ENCODE results near the gene CELF2. TPM values are rescaled to one million over a fixed set of nuclear protein-coding genes. Genes with fewer than 3 reads are reported as not detected.

The CELF2 gene
- total and polyA plus RNA-seq, 2 of the 4 experiments (the other 2 are of a cell fraction) = 3.5 to 6.6 TPM

- H4K91ac ChIP-seq (ENCODE audit: insufficient read depth, low read depth, low read length) = no peak overlapping the region
- no peak overlapping the region for H2AK5ac ChIP-seq (ENCODE audit: low read depth, low read length)
- no peak overlapping the region for H2BK20ac ChIP-seq (ENCODE audit: low read depth, low read length)
- H3K27me3 ChIP-seq (ENCODE audit: control insufficient read depth, insufficient read depth, low read length) = peaks cover 3% of the 10 kb centered on the region
- H3K18ac ChIP-seq (ENCODE audit: low read depth, low read length) = no peak overlapping the region
- no peak overlapping the region for H2BK120ac ChIP-seq (ENCODE audit: low read depth, low read length)
- no peak for TF ChIP-seq MAFK (IDR thresholded peaks at IDR 0.05; ENCODE audit: low read depth, low read length)
- TF ChIP-seq USF2 (IDR thresholded peaks at IDR 0.05; ENCODE audit: low read depth, low read length) = no peak
- no peak for TF ChIP-seq CHD1 (IDR thresholded peaks at IDR 0.05; ENCODE audit: low read depth, low read length)
- TF ChIP-seq SMC3 (IDR thresholded peaks at IDR 0.05; ENCODE audit: low read depth, low read length) = no peak
- TF ChIP-seq RCOR1 (IDR thresholded peaks at IDR 0.05; ENCODE audit: insufficient replicate concordance, low read length) = no peak
- TF ChIP-seq CEBPB (IDR thresholded peaks at IDR 0.05; ENCODE audit: low read depth, low read length) = no peak
- TF ChIP-seq POLR2A (IDR thresholded peaks at IDR 0.05; ENCODE audit: low read depth, low read length) = no peak
- TF ChIP-seq NFE2L2 (IDR thresholded peaks at IDR 0.05; ENCODE audit: low read depth, low read length) = no peak
- no peak overlapping the region for H3K56ac ChIP-seq (ENCODE audit: extremely low read depth, insufficient read depth, low read length)
- POLR2A ChIA-PET (ENCODE audit: unreplicated experiment) = no interaction called here
- no peak overlapping the region for H3K4me3 ChIP-seq (ENCODE audit: insufficient read depth, low read depth, low read length)
- no peaks in the 10 kb centered on the region for H3K4me1 ChIP-seq (ENCODE audit: control insufficient read depth, insufficient read depth, low read length)
- no TSS peak for BruUV-seq (replicated peaks)
- no peaks in the 10 kb centered on the region for H3K9me1 ChIP-seq (ENCODE audit: insufficient read depth, low read length)
- H3K4me2 ChIP-seq (ENCODE audit: low read depth, low read length) = no peak overlapping the region
- H3K23ac ChIP-seq (ENCODE audit: low read depth, low read length) = no peak overlapping the region
- DNase-seq = no peak
- no peaks in the 10 kb centered on the region for H3K36me3 ChIP-seq (ENCODE audit: control insufficient read depth, insufficient read depth, low read length)
- no peaks in the 10 kb centered on the region for H4K20me1 ChIP-seq (ENCODE audit: insufficient read depth, low read length)
- H2BK15ac ChIP-seq (ENCODE audit: low read depth, low read length) = no peak overlapping the region
- H4K8ac ChIP-seq (ENCODE audit: low read depth in 2 of 2, low read length in 2 of 2) = no peak overlapping the region
- WGBS, 2 experiments (ENCODE audit: extremely low coverage in 2 of 2, insufficient read length in 1 of 2) = no CpG with 5 or more reads among the region's 3 CpGs
- no peak overlapping the region for H3K27ac ChIP-seq (ENCODE audit: insufficient read depth, low read length)
- no peak overlapping the region for H4K5ac ChIP-seq (ENCODE audit: low read depth, low read length)
- H2AFZ ChIP-seq (replicated peaks; ENCODE audit: low read length, poor library complexity) = no peak overlapping the region
- intact Hi-C loops (cut with micrococcal nuclease) = no loop called here
- no peak overlapping the region for H2AK9ac ChIP-seq (replicated peaks; ENCODE audit: low read depth, low read length, poor library complexity)
- H3K14ac ChIP-seq (replicated peaks; ENCODE audit: low read depth, low read length) = no peak overlapping the region
- dilution Hi-C loops (cut with HindIII; ENCODE audit: low sequenced_read_pairs, unreplicated experiment) = no loop called here
- ATAC-seq (ENCODE audit: low read depth) = no peak
- no peaks in the 10 kb centered on the region for H3K9me3 ChIP-seq (ENCODE audit: control insufficient read depth, insufficient read depth, low read length)
- H3K79me1 ChIP-seq (ENCODE audit: low read depth in 1 of 2, low read length in 2 of 2) = no peaks in the 10 kb centered on the region
- in situ Hi-C loops (cut with MboI; ENCODE audit: low sequenced_read_pairs) = no loop called here
- no peak overlapping the region for H2BK5ac ChIP-seq (ENCODE audit: low read depth, low read length, poor library complexity, severe bottlenecking)
- CTCF ChIA-PET = no interaction called here
- H3K9ac ChIP-seq (ENCODE audit: low read depth, low read length) = no peak overlapping the region
- H3K4ac ChIP-seq (ENCODE audit: low read depth, low read length) = no peak overlapping the region
Observed at GRCh38 chr10:11002916-11003315, 14.8 kb upstream of the CELF2 start.
